Activated naive CD4-positive, alpha-beta T cell treated with anti-CD3 and anti-CD28 coated beads, Interleukin-2, amount 50 U/mL, for 72 hours (primary cell): ENCODE measurements around the gene B4GALNT1. TPM values are rescaled to one million over a fixed set of nuclear protein-coding genes. Genes with fewer than 3 reads are reported as not detected.
"Not testable (repeated sequence)": the region's sequence is repeated elsewhere in the genome, so short reads cannot be mapped to it uniquely, and the experiment has no call there.

Source experiments
- ATAC-seq, 2 donors: fragments of 150-1000 bp; cut with Tn5 transposase; 2 replicates each; pipeline ENCODE4 v1.10.0; 2021; ENCODE audit warnings: mild to moderate bottlenecking in 2 of 2, moderate library complexity in 2 of 2
- DNase-seq, 2 donors: peaks; one replicate each; pipeline ENCODE4 v3.0.0; 2021 to 2022; ENCODE audit warnings: low spot score in 2 of 2
- H3K27ac Mint-ChIP-seq, 2 donors: one replicate each; pipeline ENCODE4 v1.8.0; 2022; ENCODE audit warnings: mild to moderate bottlenecking in 2 of 2, mixed read lengths in 2 of 2
- H3K36me3 Mint-ChIP-seq, 2 donors: one replicate each; pipeline ENCODE4 v1.8.0; 2022; ENCODE audit warnings: mixed read lengths in 2 of 2
- H3K9me3 Mint-ChIP-seq, 2 donors: one replicate each; pipeline ENCODE4 v1.8.0; 2022; ENCODE audit warnings: mixed read lengths in 2 of 2
- total RNA-seq, 2 donors: library from RNA; stranded (reverse); gene quantifications; one replicate each; pipeline ENCODE4 v1.2.3, GENCODE V29; 2022

The B4GALNT1 gene
- total RNA-seq, 2 donors from 2014 or later, result 2.6 to 3.2 TPM

- Mint-ChIP-seq H3K9me3 (no peaks in the 10 kb centered on the region), H3K36me3 (peaks cover 0 to 13% of the 10 kb centered on the region in 2 donors), H3K27ac (no peak overlapping the region)
- DNase-seq, result no peak
- ATAC-seq, result no peak
Observed at GRCh38 chr12:57606399-57606798, 26.6 kb downstream of the B4GALNT1 start.

GRCh38 chr12:57605811-57606311 is 27.1 kb downstream of the B4GALNT1 start:
- Mint-ChIP-seq H3K36me3 (peaks cover 0 to 13% of the 10 kb centered on the region in 2 donors), H3K27ac (peak overlapping the region in 1 of 2 donors; percentile 82), H3K9me3 (no peaks in the 10 kb centered on the region)
- DNase-seq, result no peak
- ATAC-seq, result no peak

GRCh38 chr12:57604992-57605810 is 27.8 kb downstream of the B4GALNT1 start:
- peak overlapping the region; percentile 82 to 85 for H3K27ac Mint-ChIP-seq
- H3K9me3 Mint-ChIP-seq, result no peaks in the 10 kb centered on the region
- no peak for DNase-seq

GRCh38 chr12:57604454-57604991 is 28.5 kb downstream of the B4GALNT1 start, which contains the start of gene DTX3:
DTX3 (plus strand) TSS chr12:57604824; CDS start chr12:57606518, 1,694 bp downstream.
- Mint-ChIP-seq H3K27ac (peak within 1 kb of the TSS; percentile 82 to 94), H3K9me3 (no peaks in the 10 kb centered on the region), H3K36me3 (peaks cover 0 to 13% of the 10 kb centered on the region in 2 donors)
- ATAC-seq (peak; percentile 69 to 70), DNase-seq (peak in 1 of 2 donors; percentile 51)

More at GRCh38 chr12:57604992-57605810, 27.8 kb downstream of the B4GALNT1 start:
- peak; percentile 39 to 65 for ATAC-seq
- H3K36me3 Mint-ChIP-seq, result peaks cover 0 to 13% of the 10 kb centered on the region in 2 donors

- Mint-ChIP-seq H3K36me3 (peaks cover 0 to 13% of the 10 kb centered on the region in 2 donors), H3K9me3 (no peaks in the 10 kb centered on the region), H3K27ac (peak overlapping the region; percentile 82 to 94)
- no peak for DNase-seq
- no peak for ATAC-seq
Observed at GRCh38 chr12:57603815-57604453, 29.1 kb downstream of the B4GALNT1 start.

- DNase-seq (no peak), ATAC-seq (no peak)
- Mint-ChIP-seq H3K36me3 (peaks cover 0 to 13% of the 10 kb centered on the region in 2 donors), H3K9me3 (no peaks in the 10 kb centered on the region), H3K27ac (peak overlapping the region; percentile 82 to 88)
Observed at GRCh38 chr12:57603324-57603723, 29.7 kb downstream of the B4GALNT1 start.

- Mint-ChIP-seq H3K36me3 (peaks cover 0 to 13% of the 10 kb centered on the region in 2 donors), H3K9me3 (no peaks in the 10 kb centered on the region), H3K27ac (no peak overlapping the region)
- DNase-seq, result no peak
- no peak for ATAC-seq
Observed at GRCh38 chr12:57602544-57602943, 30.5 kb downstream of the B4GALNT1 start.

GRCh38 chr12:57600395-57600794 is 32.6 kb downstream of the B4GALNT1 start:
- DNase-seq (no peak), ATAC-seq (no peak)
- Mint-ChIP-seq H3K36me3 (peaks cover 0 to 13% of the 10 kb centered on the region in 2 donors), H3K9me3 (no peaks in the 10 kb centered on the region), H3K27ac (no peak overlapping the region)

- Mint-ChIP-seq H3K36me3 (peaks cover 0 to 11% of the 10 kb centered on the region in 2 donors), H3K27ac (peak overlapping the region in 1 of 2 donors; percentile 47), H3K9me3 (no peaks in the 10 kb centered on the region)
- ATAC-seq (no peak), DNase-seq (no peak)
Observed at GRCh38 chr12:57593187-57593586, 39.8 kb downstream of the B4GALNT1 start.

- no peak for DNase-seq
- Mint-ChIP-seq H3K27ac (peak overlapping the region in 1 of 2 donors; percentile 47), H3K9me3 (no peaks in the 10 kb centered on the region), H3K36me3 (peaks cover 0 to 11% of the 10 kb centered on the region in 2 donors)
- no peak for ATAC-seq
Observed at GRCh38 chr12:57592551-57593165, 40.3 kb downstream of the B4GALNT1 start.

GRCh38 chr12:57591782-57592325 is 41.1 kb downstream of the B4GALNT1 start:
- no peak for ATAC-seq

GRCh38 chr12:57590864-57591781 is 41.9 kb downstream of the B4GALNT1 start, which contains the start of gene PIP4K2C:
PIP4K2C (plus strand) TSS chr12:57591192; CDS start chr12:57591290, 98 bp downstream.
- ATAC-seq (peak; percentile 96 to 99), DNase-seq (peak; percentile 74 to 91)
- Mint-ChIP-seq H3K27ac (peak within 1 kb of the TSS; percentile 47 to 78), H3K36me3 (peaks cover 0 to 11% of the 10 kb centered on the region in 2 donors), H3K9me3 (no peaks in the 10 kb centered on the region)

More at GRCh38 chr12:57591782-57592325, 41.1 kb downstream of the B4GALNT1 start:
- H3K27ac Mint-ChIP-seq, result peak overlapping the region; percentile 47 to 72
- peaks cover 0 to 11% of the 10 kb centered on the region in 2 donors for H3K36me3 Mint-ChIP-seq
- no peaks in the 10 kb centered on the region for H3K9me3 Mint-ChIP-seq
- no peak for DNase-seq

GRCh38 chr12:57590479-57590863 is 42.5 kb downstream of the B4GALNT1 start:
- H3K9me3 Mint-ChIP-seq, result no peaks in the 10 kb centered on the region
- H3K36me3 Mint-ChIP-seq, result peaks cover 0 to 11% of the 10 kb centered on the region in 2 donors
- no peak for DNase-seq
- peak overlapping the region in 1 of 2 donors; percentile 47 for H3K27ac Mint-ChIP-seq
- peak in 1 of 2 donors; percentile 3 for ATAC-seq

- not testable (repeated sequence) for H3K9me3 Mint-ChIP-seq, DNase-seq, ATAC-seq, H3K27ac Mint-ChIP-seq
- H3K36me3 Mint-ChIP-seq, result peaks cover 0 to 11% of the 10 kb centered on the region in 2 donors
Observed at GRCh38 chr12:57588951-57589610, 43.9 kb downstream of the B4GALNT1 start.
